Karpas-422 (cell line): ENCODE results near the gene UNC79. TPM values are rescaled to one million over a fixed set of nuclear protein-coding genes. Genes with fewer than 3 reads are reported as not detected.
"Not testable (repeated sequence)": the region's sequence is repeated elsewhere in the genome, so short reads cannot be mapped to it uniquely, and the experiment has no call there.

Experiments used
- DNase-seq: peaks from one replicate; pipeline ENCODE4 v3.0.0-alpha.2; 2015
- H2AFZ ChIP-seq: fragments of 200-600 bp; sonication (generic); 2 replicates; pipeline ENCODE4 v1.6.1; 2014; ENCODE audit warnings: antibody characterized with exemption, low read length, mixed read lengths
- H3K27ac ChIP-seq: fragments of 200-600 bp; sonication (generic); 2 replicates; pipeline ENCODE4 v1.5.1; 2014; ENCODE audit warnings: mild to moderate bottlenecking, low read length, moderate library complexity
- H3K27me3 ChIP-seq: fragments of 200-600 bp; sonication (generic); 2 replicates; pipeline ENCODE4 v1.6.1; 2014; ENCODE audit warnings: low read length, mixed read lengths
- H3K36me3 ChIP-seq: fragments of 200-600 bp; sonication (generic); 2 replicates; pipeline ENCODE4 v1.6.1; 2014; ENCODE audit warnings: low read length, mixed read lengths; ENCODE audit not compliant: insufficient read depth
- H3K4me1 ChIP-seq: fragments of 200-600 bp; sonication (generic); 2 replicates; pipeline ENCODE4 v1.6.1; 2014; ENCODE audit warnings: mild to moderate bottlenecking, low read length, mixed read lengths
- H3K4me2 ChIP-seq: fragments of 200-600 bp; sonication (generic); 2 replicates; pipeline ENCODE4 v1.6.1; 2014; ENCODE audit warnings: low read length, low read depth, mild to moderate bottlenecking; ENCODE audit not compliant: poor library complexity, severe bottlenecking
- H3K4me3 ChIP-seq: fragments of 200-600 bp; sonication (generic); 2 replicates; pipeline ENCODE4 v1.5.1; 2014; ENCODE audit warnings: mild to moderate bottlenecking, antibody characterized with exemption, low read length, mixed read lengths
- H3K79me2 ChIP-seq: fragments of 200-600 bp; sonication (generic); 2 replicates; pipeline ENCODE4 v1.6.1; 2014; ENCODE audit warnings: mild to moderate bottlenecking, low read length, mixed read lengths
- H3K9ac ChIP-seq: fragments of 200-600 bp; sonication (generic); 2 replicates; pipeline ENCODE4 v1.6.0; 2014; ENCODE audit warnings: low read length
- H3K9me2 ChIP-seq: fragments of 200-600 bp; sonication (generic), shearing (Covaris generic); replicated peaks from 2 replicates; pipeline ENCODE4 v1.6.0; 2014; ENCODE audit warnings: mild to moderate bottlenecking, low read length, moderate library complexity; ENCODE audit not compliant: insufficient read depth
- H3K9me3 ChIP-seq: fragments of 300-700, 200-600 bp; sonication (generic); 2 replicates; pipeline ENCODE4 v1.6.1; 2014; ENCODE audit warnings: low read length, mixed read lengths
- H4K20me1 ChIP-seq: fragments of 200-600 bp; sonication (generic); 2 replicates; pipeline ENCODE4 v1.6.1; 2014; ENCODE audit warnings: mild to moderate bottlenecking, antibody characterized with exemption, low read length, low read depth; ENCODE audit not compliant: insufficient read depth
- total RNA-seq: library from RNA; depleted of rRNA; stranded (reverse); fragments of >200 nt; shearing (Covaris generic); gene quantifications from 2 replicates; pipeline ENCODE4 v1.2.3, GENCODE V29; 2014; ENCODE audit warnings: low replicate concordance

The UNC79 gene
- total RNA-seq, 1 experiment from 2014 or later: 0.19 TPM

DNA sequence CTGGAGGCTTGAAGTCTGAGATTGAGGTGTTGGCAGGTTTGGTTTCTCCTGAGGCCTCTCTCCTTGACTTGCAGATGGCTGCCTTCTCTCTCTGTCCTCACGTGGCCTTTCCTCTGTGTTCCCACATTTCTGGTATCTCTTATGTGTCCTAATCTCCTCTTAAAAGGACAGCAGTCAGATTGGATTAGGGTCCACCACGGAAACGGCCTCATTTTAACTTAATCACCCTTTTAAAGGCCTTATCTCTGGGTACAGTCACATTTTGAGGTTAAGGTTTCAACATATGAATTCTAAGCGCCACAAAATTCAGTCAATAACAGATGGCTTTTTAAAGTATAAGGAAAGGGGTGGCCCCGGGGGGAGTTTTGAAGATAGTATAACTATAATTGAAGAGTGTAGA is 33.5 kb downstream of the UNC79 start:
- Histone ChIP-seq H3K27ac (no peak overlapping the region), H4K20me1 (no peaks in the 10 kb centered on the region), H3K79me2 (no peaks in the 10 kb centered on the region), H3K27me3 (peaks cover 2% of the 10 kb centered on the region; the same call in 1 of the 2 replicates), H3K4me3 (no peak overlapping the region), H3K4me2 (no peak overlapping the region), H3K9ac (no peak overlapping the region), H3K9me3 (no peaks in the 10 kb centered on the region), H3K9me2 (no peaks in the 10 kb centered on the region), H2AFZ (no peak overlapping the region), H3K36me3 (no peaks in the 10 kb centered on the region), H3K4me1 (no peaks in the 10 kb centered on the region)
- DNase-seq: no peak

DNA sequence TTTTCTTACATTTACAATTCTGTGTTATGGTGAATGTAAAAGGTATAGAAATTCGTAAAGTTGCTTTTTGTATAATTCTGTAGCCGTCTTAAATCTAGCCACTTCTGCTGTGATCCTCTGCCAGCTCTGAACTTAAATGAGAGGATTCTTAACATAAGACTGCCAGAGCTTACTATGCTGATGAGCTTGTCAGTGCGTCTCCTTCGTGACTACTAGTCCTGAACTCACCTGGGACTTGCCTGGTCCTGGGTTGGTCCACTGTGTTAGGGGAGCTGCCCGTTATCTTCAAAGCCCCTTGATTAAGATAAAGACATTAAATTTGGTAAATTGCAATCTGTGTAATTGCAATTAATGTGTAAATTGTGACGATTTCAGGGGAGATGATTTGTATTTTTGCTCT is 44.7 kb downstream of the UNC79 start:
- no peaks in the 10 kb centered on the region for H3K79me2 ChIP-seq
- H3K27me3 ChIP-seq: no peaks in the 10 kb centered on the region
- H2AFZ ChIP-seq: no peak overlapping the region
- H3K4me2 ChIP-seq: no peak overlapping the region
- H3K9ac ChIP-seq: no peak overlapping the region
- no peaks in the 10 kb centered on the region for H3K4me1 ChIP-seq
- no peaks in the 10 kb centered on the region for H3K9me3 ChIP-seq
- H3K4me3 ChIP-seq: no peak overlapping the region
- H3K36me3 ChIP-seq: no peaks in the 10 kb centered on the region
- no peaks in the 10 kb centered on the region for H3K9me2 ChIP-seq
- no peaks in the 10 kb centered on the region for H4K20me1 ChIP-seq
- DNase-seq: no peak
- no peak overlapping the region for H3K27ac ChIP-seq

DNA sequence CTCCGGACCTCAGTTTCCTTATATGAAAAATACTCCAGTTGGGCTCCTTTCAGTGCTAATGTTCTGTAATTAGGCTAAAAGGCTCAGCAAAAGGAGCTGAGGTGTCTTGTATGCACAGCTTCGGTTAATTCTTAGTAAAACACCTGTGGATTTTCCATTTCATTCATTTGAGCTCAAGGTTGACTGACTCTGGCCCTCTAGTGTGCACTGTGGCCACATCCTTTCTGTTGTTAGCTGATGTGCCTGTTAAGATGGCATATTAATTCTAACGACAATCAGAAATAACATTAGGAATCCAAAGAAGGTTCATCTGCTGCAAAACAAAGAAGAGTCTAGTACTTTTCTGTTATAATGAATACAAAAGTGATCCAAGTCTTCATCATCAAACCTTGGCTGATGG is 45.6 kb downstream of the UNC79 start:
- no peak overlapping the region for H3K27ac ChIP-seq
- no peak for DNase-seq

DNA sequence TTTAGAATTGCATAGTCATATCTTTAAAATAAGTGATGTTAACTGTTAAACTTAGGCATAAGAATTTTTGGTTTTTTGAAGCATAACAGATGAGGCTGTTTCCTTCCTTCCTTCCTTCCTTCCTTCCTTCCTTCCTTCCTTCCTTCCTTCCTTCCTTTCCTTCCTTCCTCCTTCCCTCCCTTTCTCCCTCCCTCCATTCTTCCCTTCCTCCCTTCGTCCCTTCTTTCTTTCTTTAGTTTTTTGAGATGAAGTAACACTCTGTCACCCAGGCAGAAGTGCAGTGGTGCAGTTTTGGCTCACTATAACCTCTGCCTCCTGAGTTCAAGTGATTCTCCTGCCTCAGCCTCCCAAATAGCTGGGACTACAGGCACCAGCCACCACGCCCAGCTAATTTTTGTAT is 48.3 kb downstream of the UNC79 start:
- not testable (repeated sequence) for H3K27ac ChIP-seq, H4K20me1 ChIP-seq, H3K4me1 ChIP-seq, H3K36me3 ChIP-seq, H2AFZ ChIP-seq, H3K9me3 ChIP-seq, H3K27me3 ChIP-seq, H3K4me3 ChIP-seq, DNase-seq, H3K9me2 ChIP-seq, H3K9ac ChIP-seq, H3K4me2 ChIP-seq, H3K79me2 ChIP-seq

More for the DNA sequence above, 45.6 kb downstream of the UNC79 start:
- Histone ChIP-seq H3K9ac (no peak overlapping the region), H3K9me3 (no peaks in the 10 kb centered on the region), H3K4me2 (no peak overlapping the region), H3K4me1 (no peaks in the 10 kb centered on the region), H2AFZ (no peak overlapping the region), H3K9me2 (no peaks in the 10 kb centered on the region), H3K36me3 (no peaks in the 10 kb centered on the region), H3K27me3 (no peaks in the 10 kb centered on the region), H3K4me3 (no peak overlapping the region), H4K20me1 (no peaks in the 10 kb centered on the region), H3K79me2 (no peaks in the 10 kb centered on the region)

DNA sequence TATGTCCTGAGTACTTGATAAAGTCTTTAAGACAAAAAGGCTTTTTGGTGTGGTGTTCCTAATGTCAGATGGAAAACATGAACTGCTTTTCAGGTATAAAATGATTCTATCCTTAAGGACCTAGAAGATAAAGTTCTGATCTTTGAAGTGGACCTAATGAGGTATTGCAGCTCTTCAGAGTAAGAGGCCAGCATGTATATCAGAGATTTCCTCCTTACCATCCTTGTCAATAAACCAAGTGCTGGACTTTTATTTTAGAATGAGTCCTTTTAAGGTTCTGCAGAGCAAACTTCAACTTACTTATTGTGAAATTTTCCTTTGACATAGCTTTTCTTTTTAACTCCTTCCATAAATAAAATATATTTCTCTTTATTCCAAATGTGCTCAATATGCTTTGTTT is 50.1 kb downstream of the UNC79 start:
- no peak overlapping the region for H3K4me3 ChIP-seq
- no peaks in the 10 kb centered on the region for H3K79me2 ChIP-seq
- H3K9me2 ChIP-seq: no peaks in the 10 kb centered on the region
- no peak overlapping the region for H2AFZ ChIP-seq
- no peaks in the 10 kb centered on the region for H3K9me3 ChIP-seq
- H3K4me2 ChIP-seq: no peak overlapping the region
- H3K36me3 ChIP-seq: no peaks in the 10 kb centered on the region
- H3K9ac ChIP-seq: no peak overlapping the region
- H3K27me3 ChIP-seq: no peaks in the 10 kb centered on the region
- no peaks in the 10 kb centered on the region for H4K20me1 ChIP-seq
- no peaks in the 10 kb centered on the region for H3K4me1 ChIP-seq
- no peak for DNase-seq
- H3K27ac ChIP-seq: no peak overlapping the region

DNA sequence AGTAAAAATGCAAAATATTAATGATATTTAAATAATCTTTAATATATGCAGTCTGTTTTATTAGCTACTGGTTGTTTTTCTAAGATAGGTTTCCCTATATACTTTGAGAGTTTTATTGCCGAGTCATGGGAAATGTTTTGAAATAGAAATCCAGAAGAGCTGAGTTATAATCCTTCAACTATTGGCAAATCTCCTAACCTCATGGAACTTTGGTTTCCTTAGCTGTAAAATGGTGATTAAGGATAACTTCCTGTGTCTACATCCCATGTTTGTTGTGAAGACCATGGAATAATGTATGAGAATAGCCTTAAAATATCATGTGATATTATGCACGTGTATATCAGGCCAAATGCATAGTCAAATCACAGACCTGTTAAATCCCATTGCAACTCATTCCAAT is 51.0 kb downstream of the UNC79 start:
- DNase-seq: no peak
- Histone ChIP-seq H3K4me3 (no peak overlapping the region), H3K9ac (no peak overlapping the region), H3K4me1 (no peaks in the 10 kb centered on the region), H3K27ac (no peak overlapping the region), H3K79me2 (no peaks in the 10 kb centered on the region), H3K4me2 (no peak overlapping the region), H3K36me3 (no peaks in the 10 kb centered on the region), H3K27me3 (no peaks in the 10 kb centered on the region), H3K9me2 (no peaks in the 10 kb centered on the region), H2AFZ (no peak overlapping the region), H3K9me3 (no peaks in the 10 kb centered on the region), H4K20me1 (no peaks in the 10 kb centered on the region)

DNA sequence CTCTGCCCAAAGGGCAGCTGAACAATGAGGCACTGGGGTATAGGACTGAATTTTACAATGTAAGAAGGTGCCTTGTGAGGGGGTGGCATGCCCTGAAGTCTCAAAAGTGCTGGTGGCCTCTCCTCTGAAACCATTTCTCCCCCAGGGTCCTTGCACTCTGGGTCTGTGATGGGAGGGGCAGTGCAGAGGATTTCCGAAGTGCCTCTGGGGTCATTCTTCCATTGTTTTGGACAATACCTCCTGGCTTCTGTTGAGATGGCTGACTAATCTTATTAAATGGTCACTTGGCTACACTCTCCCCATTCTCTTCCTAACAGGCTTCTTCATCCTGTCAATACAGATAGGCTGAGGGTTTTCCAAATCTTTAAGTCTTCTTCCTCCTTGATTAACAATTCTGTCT is 59.3 kb downstream of the UNC79 start:
- no peaks in the 10 kb centered on the region for H3K9me2 ChIP-seq
- H3K4me1 ChIP-seq: no peaks in the 10 kb centered on the region
- H3K27me3 ChIP-seq: no peaks in the 10 kb centered on the region
- no peak overlapping the region for H2AFZ ChIP-seq
- no peak overlapping the region for H3K4me2 ChIP-seq
- no peaks in the 10 kb centered on the region for H3K79me2 ChIP-seq
- no peak overlapping the region for H3K4me3 ChIP-seq
- H3K9ac ChIP-seq: no peak overlapping the region
- H4K20me1 ChIP-seq: no peaks in the 10 kb centered on the region
- no peaks in the 10 kb centered on the region for H3K36me3 ChIP-seq
- no peak for DNase-seq
- no peak overlapping the region for H3K27ac ChIP-seq
- no peaks in the 10 kb centered on the region for H3K9me3 ChIP-seq

DNA sequence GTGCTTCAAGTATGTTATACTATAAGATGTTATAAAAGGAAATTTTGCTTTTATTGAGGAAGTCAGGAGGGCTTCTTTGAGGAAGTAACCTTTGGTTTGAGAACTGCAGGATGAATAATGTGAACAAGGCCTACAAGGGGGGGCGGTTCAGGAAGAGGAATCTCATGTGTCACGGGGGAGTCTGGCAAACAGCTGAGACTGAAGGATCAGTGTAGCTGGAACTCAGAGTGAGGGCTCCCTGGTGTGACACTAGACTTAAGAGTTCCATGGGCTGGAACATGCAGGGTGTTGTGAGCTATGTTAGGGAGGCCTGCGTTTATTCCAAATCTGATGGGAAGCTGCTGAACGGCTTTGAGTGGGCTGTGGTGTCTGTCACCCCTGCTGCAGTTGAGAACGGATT is 62.3 kb downstream of the UNC79 start:
- H2AFZ ChIP-seq: no peak overlapping the region
- DNase-seq: no peak
- no peak overlapping the region for H3K9ac ChIP-seq
- no peaks in the 10 kb centered on the region for H4K20me1 ChIP-seq
- no peaks in the 10 kb centered on the region for H3K9me2 ChIP-seq
- H3K79me2 ChIP-seq: no peaks in the 10 kb centered on the region
- no peak overlapping the region for H3K4me3 ChIP-seq
- H3K4me1 ChIP-seq: no peaks in the 10 kb centered on the region
- H3K27ac ChIP-seq: no peak overlapping the region
- no peak overlapping the region for H3K4me2 ChIP-seq
- H3K27me3 ChIP-seq: no peaks in the 10 kb centered on the region
- H3K36me3 ChIP-seq: no peaks in the 10 kb centered on the region
- H3K9me3 ChIP-seq: no peaks in the 10 kb centered on the region

DNA sequence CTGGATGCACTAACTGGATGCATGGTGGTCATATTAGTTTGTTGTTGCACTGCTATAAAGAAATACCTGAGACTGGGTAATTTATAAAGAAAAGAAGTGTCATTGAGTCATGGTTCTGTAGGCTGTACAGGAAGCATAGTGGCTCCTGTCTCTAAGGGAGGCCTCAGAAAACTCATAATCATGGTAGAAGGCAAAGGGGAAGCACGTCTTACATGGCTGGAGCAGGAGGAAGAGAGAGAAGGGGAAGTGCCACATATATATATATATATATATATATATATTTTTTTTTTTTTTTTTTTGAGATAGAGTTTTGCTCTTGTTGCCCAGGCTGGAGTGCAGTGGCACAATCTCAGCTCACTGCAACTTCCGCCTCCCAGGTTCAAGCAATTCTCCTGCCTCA is 62.9 kb downstream of the UNC79 start:
- not testable (repeated sequence) for H4K20me1 ChIP-seq, H3K9ac ChIP-seq, H3K27ac ChIP-seq, H3K4me2 ChIP-seq, H3K79me2 ChIP-seq, H3K9me2 ChIP-seq, H3K4me1 ChIP-seq, H3K27me3 ChIP-seq, H3K9me3 ChIP-seq, H3K4me3 ChIP-seq, H3K36me3 ChIP-seq, H2AFZ ChIP-seq
- peak; percentile 61 for DNase-seq
